ENCODE data around the gene NR5A2.

The NR5A2 gene

GRCh38 chr1:200205216-200205995, 177.9 kb downstream of the NR5A2 start:
- TF ChIP-seq CTCF (IDR thresholded peaks at IDR 0.05; ENCODE audit: low read length, missing control alignments): no peak
- no peak for DNase-seq (ENCODE audit: low read depth)

GRCh38 chr1:200206340-200206739, 178.8 kb downstream of the NR5A2 start:
- TF ChIP-seq CTCF (IDR thresholded peaks at IDR 0.05; ENCODE audit: low read length, missing control alignments): no peak
- no peak overlapping the region for H3K4me3 ChIP-seq (replicated peaks; ENCODE audit: low read depth, low read length)
- peak; percentile 48 for DNase-seq (ENCODE audit: low read depth)

More at GRCh38 chr1:200205216-200205995, 177.9 kb downstream of the NR5A2 start:
- H3K4me3 ChIP-seq (replicated peaks; ENCODE audit: low read depth, low read length): no peak overlapping the region

GRCh38 chr1:200206761-200207160, 179.3 kb downstream of the NR5A2 start:
- DNase-seq (ENCODE audit: low read depth): no peak
- TF ChIP-seq CTCF (IDR thresholded peaks at IDR 0.05; ENCODE audit: low read length, missing control alignments): no peak
- no peak overlapping the region for H3K4me3 ChIP-seq (replicated peaks; ENCODE audit: low read depth, low read length)

DNA sequence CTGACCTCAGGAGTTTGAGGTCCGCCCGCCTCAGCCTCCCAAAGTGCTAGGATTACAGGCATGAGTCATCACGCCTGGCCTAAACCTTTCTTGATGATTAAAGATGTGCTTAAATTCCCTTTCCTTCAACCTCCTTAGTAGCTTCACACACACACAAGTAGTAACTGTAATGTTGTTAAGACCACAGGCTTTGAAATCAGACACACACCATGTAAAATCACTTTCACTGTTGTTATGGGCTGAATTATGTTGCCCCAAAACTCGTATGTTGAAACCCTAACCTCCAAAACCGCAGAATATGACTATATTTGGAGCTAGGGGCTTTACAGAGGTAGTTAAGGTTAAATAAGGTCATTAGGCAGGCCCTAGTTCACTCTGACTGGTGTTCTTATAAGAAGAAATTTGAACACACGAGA, 180.2 kb downstream of the NR5A2 start:
- no peak overlapping the region for H3K4me3 ChIP-seq (replicated peaks; ENCODE audit: low read depth, low read length)
- no peak for DNase-seq (ENCODE audit: low read depth)
- no peak for TF ChIP-seq CTCF (IDR thresholded peaks at IDR 0.05; ENCODE audit: low read length, missing control alignments)

GRCh38 chr1:200211157-200211556, 183.6 kb downstream of the NR5A2 start:
- H3K4me3 ChIP-seq (replicated peaks; ENCODE audit: low read depth, low read length): no peak overlapping the region
- DNase-seq (ENCODE audit: low read depth): peak; percentile 26
- TF ChIP-seq CTCF (IDR thresholded peaks at IDR 0.05; ENCODE audit: low read length, missing control alignments): no peak

- H3K4me3 ChIP-seq (replicated peaks; ENCODE audit: low read depth, low read length): no peak overlapping the region
- DNase-seq (ENCODE audit: low read depth): no peak
- no peak for TF ChIP-seq CTCF (IDR thresholded peaks at IDR 0.05; ENCODE audit: low read length, missing control alignments)
Measured at GRCh38 chr1:200213392-200213791, 185.9 kb downstream of the NR5A2 start.

GRCh38 chr1:200213921-200214320, 186.4 kb downstream of the NR5A2 start:
- H3K4me3 ChIP-seq (replicated peaks; ENCODE audit: low read depth, low read length): no peak overlapping the region
- no peak for TF ChIP-seq CTCF (IDR thresholded peaks at IDR 0.05; ENCODE audit: low read length, missing control alignments)
- DNase-seq (ENCODE audit: low read depth): no peak

Data from fibroblast of pulmonary artery (primary cell).